Measurements from ENCODE around the gene SLC30A7.

Gene SLC30A7

GRCh38 chr1:100972185-100972584 is 76.3 kb downstream of the SLC30A7 start:
- no peak for DNase-seq (ENCODE audit: low read depth, low spot score)

DNA sequence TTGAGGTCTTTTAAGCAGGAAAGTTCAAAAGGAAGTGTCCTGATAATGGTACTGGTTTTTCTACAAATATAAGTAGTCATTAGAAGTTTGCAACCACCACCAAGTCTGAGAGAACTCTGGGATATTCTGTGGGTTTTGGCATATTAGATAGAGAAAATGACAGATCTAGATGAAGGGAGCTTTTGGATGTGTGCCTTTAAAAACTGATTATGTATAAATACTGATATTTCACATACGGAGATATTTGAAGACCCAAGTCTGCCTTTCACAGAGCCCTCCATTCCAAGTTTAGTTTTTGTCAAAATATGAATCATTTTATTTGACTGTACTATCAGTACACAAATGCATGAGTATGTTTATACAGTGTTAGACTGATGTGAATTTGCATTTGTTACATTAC is 81.0 kb downstream of the SLC30A7 start:
- no peak for DNase-seq (ENCODE audit: low read depth, low spot score)

- DNase-seq (ENCODE audit: low read depth, low spot score): no peak
These were observed 83.7 kb downstream of the SLC30A7 start for GRCh38 chr1:100979631-100980030.

DNA sequence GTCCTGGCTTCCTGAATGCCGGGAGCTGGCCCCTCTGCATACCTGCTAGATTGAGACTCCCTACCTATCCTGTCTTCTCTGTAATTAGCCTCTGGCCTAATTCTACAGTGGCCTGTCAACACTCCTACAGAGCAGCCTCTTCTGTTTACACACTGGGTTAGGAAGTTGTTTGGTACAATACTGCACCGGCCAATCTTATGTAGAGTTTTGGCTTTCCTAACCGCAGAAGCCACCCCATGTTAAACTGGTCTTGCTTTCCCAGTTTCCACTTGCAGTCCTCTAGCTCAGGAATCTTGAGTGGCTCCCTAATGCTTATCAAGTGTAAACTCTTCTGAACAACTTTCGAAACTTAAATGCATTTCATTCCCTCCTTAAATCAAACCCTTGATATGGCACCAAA is 86.9 kb downstream of the SLC30A7 start:
- no peak for DNase-seq (ENCODE audit: low read depth, low spot score)

- no peak for DNase-seq (ENCODE audit: low read depth, low spot score)
These were observed 92.2 kb downstream of the SLC30A7 start for GRCh38 chr1:100988121-100988520.

DNA sequence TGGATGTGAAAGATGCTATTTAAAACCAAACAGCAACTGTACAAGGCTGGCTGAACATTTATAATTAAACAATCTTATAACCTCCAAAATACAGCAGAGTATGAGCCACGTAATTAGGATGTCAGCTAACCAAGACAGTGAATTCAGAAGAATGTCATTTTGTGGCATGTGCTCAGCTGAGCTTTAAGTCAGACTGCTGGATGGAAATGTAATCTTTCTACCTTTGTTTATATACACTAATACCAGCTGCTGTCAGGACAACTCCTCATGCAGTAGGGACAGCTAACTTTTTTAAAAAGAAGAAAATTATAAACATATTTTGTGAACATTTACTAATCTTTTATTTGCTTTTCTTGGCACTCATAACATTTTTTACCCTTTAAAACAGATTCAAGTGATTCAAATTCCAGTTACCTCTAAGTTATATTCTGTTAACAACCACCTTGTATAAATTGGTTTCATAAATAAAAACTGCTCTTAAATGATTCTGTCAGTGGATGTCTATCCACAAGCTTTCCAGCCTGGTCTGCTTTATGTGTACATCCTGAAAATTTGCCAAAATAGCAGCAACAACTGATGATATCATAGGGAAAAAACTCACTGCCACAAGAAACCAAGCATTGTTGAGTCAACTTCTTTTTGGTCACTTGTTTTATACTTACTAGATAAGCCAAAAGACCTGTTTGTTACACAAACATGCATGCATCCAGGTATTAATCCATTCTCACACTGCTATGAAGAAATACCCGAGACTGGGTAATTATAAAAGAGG is 93.6 kb downstream of the SLC30A7 start:
- DNase-seq (ENCODE audit: low read depth, low spot score): no peak

DNA sequence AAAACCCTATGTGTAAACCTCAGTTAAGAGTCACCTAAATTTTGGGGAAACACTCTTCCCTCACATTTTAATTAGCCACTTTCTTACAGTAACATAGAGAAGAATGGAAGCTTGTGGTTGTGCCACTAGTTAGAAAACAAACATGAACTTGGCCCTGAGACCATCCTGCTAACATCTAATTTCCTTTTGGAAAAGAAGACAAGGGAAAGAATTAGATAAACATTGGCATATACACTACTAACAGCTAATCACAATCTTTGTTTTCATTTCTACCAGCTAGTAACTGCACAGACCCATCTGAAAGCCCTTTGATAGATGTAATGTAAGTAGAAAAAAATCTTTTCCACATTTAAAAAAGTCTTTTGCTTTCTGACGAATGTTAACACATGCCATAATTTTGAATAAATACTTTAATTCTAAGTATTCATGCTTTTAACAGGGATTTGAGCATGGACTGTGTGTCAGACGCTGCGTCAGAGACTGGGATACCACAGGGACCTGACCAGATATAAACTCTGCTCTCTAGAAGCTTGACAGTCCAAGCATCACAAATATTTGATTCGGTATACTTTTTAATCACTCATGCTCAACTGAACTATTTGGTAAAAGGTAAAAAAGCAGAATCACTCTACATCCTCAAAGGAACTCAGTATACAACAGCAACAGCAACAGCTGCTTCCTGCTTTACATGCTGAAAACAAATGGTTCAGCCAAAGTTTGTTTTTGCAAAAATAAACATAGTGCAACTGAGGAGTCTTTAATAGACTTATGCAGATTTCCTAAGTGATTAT is 99.5 kb downstream of the SLC30A7 start:
- no peak for DNase-seq (ENCODE audit: low read depth, low spot score)

- DNase-seq (ENCODE audit: low read depth, low spot score): no peak
These were observed 102.5 kb downstream of the SLC30A7 start for GRCh38 chr1:100998426-100998825.

DNA sequence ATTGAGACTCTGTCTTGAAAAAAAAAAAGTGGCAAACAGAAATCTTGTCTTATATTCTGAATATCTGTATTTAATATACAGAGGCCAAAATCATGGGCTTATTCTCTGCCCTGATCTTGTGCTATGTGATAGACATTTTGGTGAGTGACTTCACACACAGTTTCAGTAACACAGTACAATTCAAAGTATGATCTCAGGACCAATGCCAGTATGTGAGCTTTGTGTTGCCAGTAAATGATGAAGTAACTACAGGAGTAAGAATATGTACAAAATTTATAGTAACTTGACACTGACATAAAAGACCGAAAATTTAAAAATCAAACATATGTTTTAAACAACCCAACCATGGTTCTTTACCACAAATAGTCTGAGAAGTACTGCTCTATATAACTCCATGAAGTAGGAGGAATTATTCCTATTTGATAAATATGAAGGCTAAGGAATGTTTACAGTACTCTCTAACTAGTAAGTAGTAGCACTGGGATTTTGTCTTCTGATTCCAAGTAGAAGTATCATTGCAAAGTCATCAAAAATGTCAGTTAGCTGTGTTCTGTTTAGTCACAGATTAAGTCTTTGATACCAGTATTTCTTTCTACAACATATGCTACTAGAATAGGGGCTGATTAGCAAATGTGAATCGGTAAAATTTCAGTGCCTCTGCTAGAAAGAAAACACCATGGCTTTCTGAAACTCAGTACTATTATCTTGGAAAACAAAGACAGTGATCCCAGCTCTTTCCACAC is 104.4 kb downstream of the SLC30A7 start:
- DNase-seq (ENCODE audit: low read depth, low spot score): no peak

- DNase-seq (ENCODE audit: low read depth, low spot score): no peak
These were observed 106.7 kb downstream of the SLC30A7 start for GRCh38 chr1:101002551-101002950.

GRCh38 chr1:101003012-101003650 is 107.2 kb downstream of the SLC30A7 start:
- DNase-seq (ENCODE audit: low read depth, low spot score): no peak

DNA sequence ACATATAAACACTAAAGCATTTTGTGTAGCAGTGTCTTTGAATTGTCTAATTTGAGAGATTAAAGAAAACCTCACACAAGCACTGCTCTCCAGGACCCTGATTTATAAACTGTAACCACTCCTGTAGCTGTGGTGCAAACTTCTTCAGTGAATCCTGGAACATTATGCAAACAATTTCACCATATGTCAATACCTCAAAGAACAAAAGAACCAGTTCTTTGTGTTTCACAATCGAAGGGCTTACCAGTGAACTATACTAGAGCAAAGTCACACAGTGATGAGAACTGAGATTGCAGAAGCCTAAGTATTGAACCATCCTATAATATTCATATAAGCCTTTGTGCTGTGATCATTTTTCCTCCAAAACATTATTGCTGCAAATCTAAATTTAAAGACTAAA is 108.2 kb downstream of the SLC30A7 start:
- no peak for DNase-seq (ENCODE audit: low read depth, low spot score)

DNA sequence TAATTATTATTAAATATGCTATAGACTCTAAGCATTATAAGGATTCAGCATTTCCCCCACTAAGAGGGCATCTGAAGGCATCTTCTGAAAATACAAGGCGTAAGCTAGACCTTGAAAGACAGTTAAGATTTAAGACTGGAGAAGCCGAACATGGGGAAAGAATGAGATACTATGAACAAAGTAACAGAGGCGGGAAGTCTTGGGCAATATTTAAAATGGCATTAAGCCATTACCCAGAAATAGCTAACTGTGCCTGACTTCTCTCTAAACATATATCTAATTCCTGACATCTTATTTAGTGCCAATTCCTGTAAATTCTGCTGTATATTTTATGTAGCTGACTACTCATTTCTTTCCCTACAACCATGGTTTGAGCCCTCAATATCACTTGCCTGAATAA is 108.8 kb downstream of the SLC30A7 start:
- no peak for DNase-seq (ENCODE audit: low read depth, low spot score)

- DNase-seq (ENCODE audit: low read depth, low spot score): no peak
These were observed 109.3 kb downstream of the SLC30A7 start for GRCh38 chr1:101005183-101005582.

- DNase-seq (ENCODE audit: low read depth, low spot score): no peak
These were observed 110.0 kb downstream of the SLC30A7 start for GRCh38 chr1:101005871-101006270.

DNA sequence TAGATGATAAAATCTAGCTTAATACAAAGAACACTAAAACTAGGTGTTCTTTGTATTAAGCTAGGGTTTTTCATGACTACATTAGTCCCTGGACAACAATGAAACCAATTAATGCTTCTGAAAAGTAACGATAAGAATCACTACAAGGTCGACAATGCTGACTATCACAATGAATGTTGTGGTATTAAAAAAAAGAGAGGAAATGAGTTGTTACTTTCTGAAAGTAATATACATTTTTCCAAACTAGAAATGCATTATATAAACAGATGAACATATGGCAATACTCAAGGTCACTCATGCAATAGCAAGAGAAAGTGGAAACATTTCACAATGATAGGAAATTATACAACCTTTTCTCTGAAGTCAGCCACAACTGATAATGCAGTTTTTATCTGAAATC is 110.7 kb downstream of the SLC30A7 start:
- no peak for DNase-seq (ENCODE audit: low read depth, low spot score)

DNA sequence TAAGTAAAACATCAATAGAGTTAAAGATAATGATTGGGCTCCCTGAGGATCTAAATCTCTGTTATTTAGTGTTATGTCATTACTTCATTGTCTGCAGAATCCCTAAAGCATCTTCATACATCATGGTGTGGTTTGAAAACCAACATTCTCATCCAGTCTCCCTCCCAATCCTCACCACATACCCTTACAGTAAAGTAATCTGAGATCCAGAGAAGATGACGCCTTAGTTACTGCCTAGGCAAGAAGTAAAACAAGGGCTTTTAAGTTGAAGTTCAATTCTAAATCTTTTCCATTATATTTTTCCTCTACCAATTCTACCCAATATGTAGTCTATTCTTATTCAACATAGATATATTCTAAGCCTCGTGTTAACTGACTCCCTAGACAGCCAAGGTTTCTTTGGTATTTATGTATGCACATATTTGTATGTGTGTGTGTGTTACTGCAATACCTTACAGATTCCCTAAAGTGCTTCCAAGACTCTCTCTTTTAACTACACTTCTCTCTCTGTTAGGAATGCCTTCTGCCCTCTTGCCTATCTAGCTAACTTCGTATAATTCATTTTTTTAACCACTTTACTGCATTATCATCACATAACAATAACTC is 112.4 kb downstream of the SLC30A7 start:
- no peak for DNase-seq (ENCODE audit: low read depth, low spot score)

GRCh38 chr1:101013776-101014175 is 117.9 kb downstream of the SLC30A7 start:
- DNase-seq (ENCODE audit: low read depth, low spot score): no peak

GRCh38 chr1:101017448-101017847 is 121.6 kb downstream of the SLC30A7 start:
- DNase-seq (ENCODE audit: low read depth, low spot score): no peak

DNA sequence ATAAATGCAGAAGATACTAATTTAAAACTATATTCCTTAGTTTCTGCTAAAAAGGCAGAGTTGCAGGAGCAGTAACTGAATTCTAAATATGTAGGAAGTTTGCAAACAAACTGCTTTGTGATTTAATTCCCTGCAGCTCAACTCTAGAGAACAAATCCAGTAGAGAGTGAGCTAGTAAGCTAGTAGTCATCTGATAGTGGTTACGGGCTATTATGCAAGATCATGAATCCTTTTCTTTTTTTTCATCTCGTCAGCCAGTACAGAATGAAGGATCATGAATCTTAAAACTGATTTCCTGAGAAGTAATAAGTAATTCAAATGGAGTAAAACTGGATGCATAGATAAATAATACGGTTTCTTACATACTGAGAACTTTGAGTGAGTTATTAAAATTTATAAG is 126.4 kb downstream of the SLC30A7 start:
- no peak for DNase-seq (ENCODE audit: low read depth, low spot score)

- no peak for DNase-seq (ENCODE audit: low read depth, low spot score)
These were observed 129.4 kb downstream of the SLC30A7 start for GRCh38 chr1:101025283-101025656.

Data from activated naive CD8-positive, alpha-beta T cell treated with anti-CD3 and anti-CD28 coated beads, Interleukin-2, amount 50 U/mL, for 16 hours (primary cell).